HCT116 (cell line): ENCODE measurements around the gene FSTL4.

Experiments
- ATF3 ChIP-seq: IDR thresholded peaks from 2 replicates; pipeline ENCODE4 v1.6.1; 2012
- CBX3 ChIP-seq: IDR thresholded peaks from 2 replicates; pipeline ENCODE4 v1.6.1; 2012; ENCODE audit warnings: low read depth
- CTCF ChIP-seq, 3 experiments: fragments of 200-600 bp in 1 of 3; sonication (generic) in 1 of 3; IDR thresholded peaks in 2 of 3; conservative IDR thresholded peaks in 1 of 3; 2 replicates each; pipeline ENCODE4 v1.5.1; 2012 to 2017; ENCODE audit warnings: low read depth in 2 of 3, low read length in 2 of 3, antibody characterized with exemption in 1 of 3, borderline replicate concordance in 1 of 3, control low read depth in 1 of 3, mild to moderate bottlenecking in 1 of 3, mixed read lengths in 1 of 3, mixed run types in 1 of 3, moderate library complexity in 1 of 3; ENCODE audit not compliant: insufficient read depth in 1 of 3
- ELF1 ChIP-seq: IDR thresholded peaks from 2 replicates; pipeline ENCODE4 v1.6.1; 2012; ENCODE audit warnings: low read depth, borderline replicate concordance
- EZH2 ChIP-seq: fragments of 200-600 bp; sonication (generic); IDR thresholded peaks from 2 replicates; pipeline ENCODE4 v1.6.1; 2017; ENCODE audit warnings: antibody characterized with exemption, mixed run types
- EZH2phosphoT487 ChIP-seq: fragments of 200-600 bp; IDR thresholded peaks from 2 replicates; pipeline ENCODE4 v1.6.1; 2018; ENCODE audit warnings: antibody characterized with exemption, borderline replicate concordance
- JUND ChIP-seq: IDR thresholded peaks from 2 replicates; pipeline ENCODE4 v1.6.1; 2012
- MAX ChIP-seq: IDR thresholded peaks from 2 replicates; pipeline ENCODE4 v1.6.1; 2012
- POLR2A ChIP-seq: IDR thresholded peaks from 2 replicates; pipeline ENCODE4 v1.7.0; 2011; ENCODE audit warnings: borderline replicate concordance; ENCODE audit not compliant: insufficient read depth, insufficient read length; ENCODE audit errors: extremely low read depth
- POLR2AphosphoS5 ChIP-seq: IDR thresholded peaks from 2 replicates; pipeline ENCODE4 v1.6.1; 2011; ENCODE audit warnings: mild to moderate bottlenecking, low read depth, low read length, moderate library complexity
- REST ChIP-seq: IDR thresholded peaks from 2 replicates; pipeline ENCODE4 v1.6.1; 2012; ENCODE audit warnings: low read depth
- YY1 ChIP-seq: IDR thresholded peaks from 2 replicates; pipeline ENCODE4 v1.6.1; 2011; ENCODE audit warnings: low read length, low read depth, moderate library complexity, mild to moderate bottlenecking; ENCODE audit not compliant: insufficient replicate concordance; ENCODE audit errors: extremely low read depth
- ZBTB33 ChIP-seq: IDR thresholded peaks from 2 replicates; pipeline ENCODE4 v1.6.1; 2011; ENCODE audit warnings: mild to moderate bottlenecking, low read length, moderate library complexity; ENCODE audit not compliant: insufficient replicate concordance; ENCODE audit errors: extremely low read depth

- TF ChIP-seq JUND (no peak), POLR2A (no peak), CTCF (IDR thresholded peaks at IDR 0.05 in 2 of 3, conservative IDR thresholded peaks at IDR 0.05 in 1 of 3; ENCODE audit: borderline replicate concordance in 1 of 3, insufficient read depth in 1 of 3, low read depth in 2 of 3, low read length in 2 of 3) (no peak), ATF3 (no peak), POLR2AphosphoS5 (no peak), REST (no peak), YY1 (no peak), CBX3 (no peak), MAX (no peak), ELF1 (no peak), ZBTB33 (no peak), EZH2phosphoT487 (no peak), EZH2 (no peak)
Measured at GRCh38 chr5:133293960-133294359, 318.4 kb downstream of the FSTL4 start.
